Measurements from ENCODE around the gene GAS2.
A peak's percentile ranks its signal among the peaks of the same experiment; 100 is the strongest.

Gene GAS2

DNA sequence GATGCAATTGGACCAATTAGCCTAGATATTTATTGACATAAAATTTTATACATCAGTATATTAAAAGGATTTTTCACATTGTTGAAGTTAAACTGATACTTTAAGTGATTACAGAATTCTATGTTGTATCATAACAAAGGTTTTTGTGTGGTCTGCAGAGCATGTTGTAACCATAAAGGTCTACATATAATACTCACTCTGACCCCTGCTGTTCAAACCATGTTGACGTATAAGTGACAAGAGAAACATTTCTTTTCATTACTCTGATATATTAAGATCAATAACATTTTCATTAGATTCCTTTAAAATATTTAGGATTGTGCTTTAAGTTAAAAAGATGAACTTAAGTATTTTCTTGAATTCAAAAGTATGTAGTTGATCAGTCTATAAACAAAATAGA, 63.9 kb downstream of the GAS2 start:
- peak; percentile 47 for DNase-seq

DNA sequence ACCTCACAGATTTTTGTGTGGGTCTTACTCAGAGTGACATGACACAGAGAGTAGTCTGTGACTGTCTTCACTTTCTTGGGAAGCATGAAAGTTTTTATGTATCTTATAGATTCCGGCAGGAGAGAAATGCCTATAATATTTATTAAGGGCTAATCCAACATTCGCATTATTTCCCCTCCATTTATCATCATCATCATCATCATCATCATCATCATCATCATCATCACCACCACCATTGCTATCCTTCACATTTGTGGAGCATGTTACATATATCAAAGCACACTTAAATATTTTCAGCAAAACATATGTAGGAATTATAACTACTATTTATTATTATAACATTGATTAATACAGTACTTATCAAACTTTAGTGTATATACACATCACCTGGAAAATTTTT, 66.2 kb downstream of the GAS2 start:
- DNase-seq, result no peak

DNA sequence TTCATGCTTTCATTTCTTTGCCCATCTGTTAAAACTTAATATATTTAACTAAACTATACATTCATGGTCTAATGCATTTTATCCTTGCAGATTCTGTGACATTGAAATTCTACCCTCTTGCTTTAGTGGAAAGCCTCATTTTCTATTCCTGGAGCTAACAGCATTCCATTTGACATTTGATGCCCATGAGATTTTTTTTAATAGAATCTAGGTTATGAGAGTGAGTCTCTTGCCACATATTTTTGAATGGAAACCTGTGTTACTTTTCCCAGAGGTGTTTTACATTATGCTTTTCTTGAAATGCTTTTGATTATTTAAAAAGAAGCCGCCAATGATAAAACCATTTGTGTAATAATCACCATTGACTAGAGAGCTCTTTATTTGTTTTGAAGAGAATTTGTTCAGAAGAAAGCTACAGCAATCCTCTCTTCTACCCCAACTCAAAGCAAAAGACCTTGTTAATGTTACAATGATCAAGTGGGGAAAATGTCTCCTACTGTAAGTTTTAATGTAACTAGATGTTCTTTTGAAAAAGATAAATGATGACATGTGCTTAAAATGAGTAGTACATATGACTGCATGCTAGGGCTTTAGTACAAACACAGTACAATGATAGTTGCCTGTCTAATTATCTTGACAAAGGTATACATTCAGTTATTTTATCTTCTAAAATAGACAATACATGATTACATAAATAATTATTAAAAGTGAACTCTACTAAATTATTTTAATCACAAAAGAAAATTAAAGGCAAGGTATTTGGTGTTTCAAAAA, 67.3 kb downstream of the GAS2 start:
- DNase-seq, result no peak

DNA sequence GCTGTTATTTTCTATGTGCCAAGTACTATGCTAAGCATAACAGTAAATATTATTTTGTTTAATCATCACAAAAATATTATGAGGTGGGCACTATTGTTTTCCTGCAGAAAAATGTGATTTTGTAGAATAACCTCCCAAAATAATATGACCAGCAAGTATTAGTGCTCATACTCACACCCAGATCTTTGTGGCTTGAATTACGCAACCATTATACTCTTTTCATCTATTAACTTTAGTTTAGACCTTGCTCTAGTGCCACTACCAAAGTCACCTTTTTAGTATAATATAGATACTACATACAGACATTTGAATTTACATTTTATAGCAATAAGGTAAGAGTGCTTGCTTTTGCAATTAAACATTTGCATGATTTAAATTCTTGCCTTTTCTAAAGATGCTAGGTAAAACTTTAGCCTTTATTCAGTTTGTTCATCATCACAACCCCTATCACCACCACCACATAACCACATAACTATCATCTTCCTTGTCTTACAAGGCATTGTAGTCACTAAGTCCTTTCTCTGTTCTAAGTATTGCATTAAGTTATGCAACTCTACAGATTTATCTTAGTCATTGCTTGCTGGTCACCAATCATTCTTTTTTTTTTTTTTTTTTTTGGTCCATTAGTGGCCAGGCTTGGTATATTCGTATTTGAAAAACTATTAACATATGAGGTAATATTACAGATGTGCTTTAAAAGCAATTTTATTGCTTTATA, 68.4 kb downstream of the GAS2 start:
- no peak for DNase-seq

DNA sequence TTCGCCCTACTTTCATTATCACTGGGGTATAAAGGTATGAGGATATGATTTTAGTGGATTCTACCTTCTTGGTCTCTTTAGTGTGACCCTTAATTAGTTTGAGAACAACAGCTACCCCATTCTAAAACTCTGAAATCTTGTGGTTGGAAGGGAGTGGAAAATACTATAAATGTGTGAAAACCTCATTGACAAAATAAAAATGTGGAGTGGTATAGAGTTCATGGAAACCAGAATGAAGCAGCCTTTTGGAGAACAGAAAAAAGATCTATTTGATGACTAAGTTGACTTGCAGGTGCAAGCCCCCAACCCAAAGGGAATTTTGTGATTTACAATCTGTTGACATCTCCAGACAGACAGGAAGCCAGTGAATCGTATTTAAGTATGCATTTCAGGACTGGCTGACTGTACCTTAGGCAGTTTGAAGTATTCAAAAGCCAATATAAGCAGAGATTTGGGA, 75.8 kb downstream of the GAS2 start:
- no peak for DNase-seq

DNA sequence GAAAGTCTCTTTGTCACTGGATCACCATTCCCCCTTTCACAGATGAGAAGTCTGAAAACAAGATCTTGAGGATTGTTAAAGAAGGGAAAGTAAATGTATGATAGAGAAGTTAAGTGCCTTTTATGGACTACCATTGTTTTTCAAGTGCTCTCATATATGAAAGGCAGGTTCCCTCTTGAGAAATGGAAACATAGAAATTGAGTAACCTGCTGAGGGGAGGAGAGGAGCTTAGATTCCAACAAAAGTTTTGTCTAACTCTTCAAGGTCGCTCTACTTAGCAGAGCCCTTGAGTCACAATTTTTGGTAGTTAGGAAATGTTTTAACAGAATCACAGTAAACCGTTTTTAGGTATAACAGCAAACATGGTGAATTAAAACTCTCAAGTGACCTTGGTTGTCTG, 83.1 kb downstream of the GAS2 start:
- DNase-seq, result no peak

DNA sequence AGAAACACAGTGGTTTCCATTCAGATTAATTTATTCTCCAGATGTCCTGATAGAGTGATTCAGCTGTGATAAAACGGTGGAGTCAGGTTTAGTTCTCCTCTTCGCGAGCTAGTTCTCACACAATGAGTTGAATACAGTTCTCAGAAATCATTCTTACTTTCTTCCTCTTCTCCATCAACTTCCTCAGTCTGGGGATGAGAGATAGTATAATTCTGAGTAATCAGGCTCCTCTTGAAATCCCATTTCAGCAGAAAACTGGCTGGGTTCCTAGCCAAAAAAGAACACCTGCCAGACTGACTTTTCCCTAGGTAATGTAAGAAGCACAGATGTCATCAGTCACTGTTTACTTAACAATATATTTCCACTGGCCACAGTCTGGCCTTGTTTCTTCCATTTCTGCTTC, 86.5 kb downstream of the GAS2 start:
- no peak for DNase-seq

DNA sequence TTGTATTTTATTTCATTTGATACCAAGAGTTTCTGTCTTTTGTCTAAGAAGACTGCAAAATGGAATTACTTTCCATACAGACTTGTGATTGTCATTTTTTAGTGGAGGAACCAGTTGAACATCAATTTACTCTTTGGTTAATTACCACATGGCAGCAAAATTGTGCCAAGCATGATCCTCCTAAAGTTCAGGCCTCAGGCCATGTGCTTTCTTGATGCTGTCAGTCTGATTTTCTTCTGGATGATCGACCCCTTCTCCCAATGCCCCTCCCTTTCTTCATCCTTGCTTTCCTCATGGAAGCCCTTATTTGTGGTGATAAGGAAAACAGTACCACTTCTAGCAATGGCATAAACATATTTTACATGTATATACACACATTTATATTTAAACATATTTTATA, 87.0 kb downstream of the GAS2 start:
- no peak for DNase-seq

DNA sequence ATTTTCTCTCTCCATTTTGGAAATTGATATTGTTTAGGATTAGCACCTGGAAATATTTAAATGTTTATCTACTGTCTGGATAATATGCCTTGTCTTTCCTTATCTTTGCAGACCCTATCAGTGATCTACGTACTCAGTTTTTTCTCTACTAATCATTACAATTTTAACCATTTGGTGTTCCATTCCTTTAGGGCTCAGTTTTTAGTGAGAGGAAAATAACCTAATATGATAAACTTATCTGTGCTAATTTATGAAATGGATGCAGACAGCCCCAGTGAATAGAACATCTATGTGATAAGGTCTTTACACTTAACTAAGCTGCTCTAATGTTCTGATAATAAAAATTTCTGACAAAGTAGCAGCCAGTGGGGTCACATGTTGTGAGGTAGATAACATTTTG, 94.7 kb downstream of the GAS2 start:
- DNase-seq, result no peak

DNA sequence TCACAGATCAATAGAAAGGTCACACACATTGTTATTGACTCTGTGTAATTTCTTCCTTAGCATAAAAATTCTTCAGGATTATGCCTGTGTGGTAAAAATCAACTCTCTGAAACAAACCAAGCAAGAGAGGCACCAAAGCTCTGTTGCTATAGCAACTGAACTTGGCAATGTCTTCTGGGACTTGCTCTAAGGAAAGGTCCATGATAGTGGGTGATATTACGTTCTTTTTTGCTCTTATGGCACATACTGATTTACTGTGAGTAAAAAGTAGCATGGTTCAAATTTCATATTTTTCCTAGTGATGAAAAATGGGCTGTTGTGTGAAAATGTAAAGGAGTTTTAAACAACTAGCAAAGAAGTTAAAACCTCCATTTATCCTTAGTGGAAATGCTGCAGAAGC, 96.8 kb downstream of the GAS2 start:
- DNase-seq, result no peak

DNA sequence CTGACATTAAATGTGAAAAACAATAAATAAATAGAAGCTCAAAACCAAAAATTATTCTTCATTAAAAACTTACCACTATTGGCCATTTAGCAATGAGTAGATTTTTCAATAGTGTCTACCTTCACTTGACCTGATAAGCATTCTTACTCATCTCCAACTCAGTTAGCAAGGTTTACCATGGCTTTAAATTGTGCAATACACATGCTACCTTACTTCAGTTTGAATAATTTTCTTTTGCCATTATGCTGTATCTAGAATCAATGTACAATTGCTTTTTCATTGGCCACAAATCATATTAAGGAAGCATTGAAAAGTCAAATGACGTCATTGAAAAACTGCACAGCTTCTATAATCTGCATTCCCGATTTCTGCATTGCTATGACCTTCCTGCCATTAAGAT, 98.3 kb downstream of the GAS2 start:
- no peak for DNase-seq

DNA sequence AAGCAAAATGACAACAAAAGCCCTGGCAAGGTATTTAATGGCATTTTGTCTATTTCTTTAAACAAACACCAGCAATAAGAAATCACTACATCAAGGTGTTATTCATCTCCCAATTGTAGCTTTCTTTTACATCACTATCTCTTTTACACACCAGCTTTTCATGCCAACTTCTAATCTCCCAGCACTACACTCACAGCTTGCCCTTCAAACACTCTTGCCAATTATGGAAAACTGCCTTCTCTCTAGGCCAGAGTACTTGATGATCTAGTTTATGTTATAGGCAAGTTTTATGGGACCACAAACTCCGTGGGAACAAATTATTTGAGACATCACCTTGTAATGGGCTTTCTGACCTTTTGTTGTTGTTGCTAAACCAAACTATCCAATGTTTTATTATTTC, 101.9 kb downstream of the GAS2 start:
- no peak for DNase-seq

DNA sequence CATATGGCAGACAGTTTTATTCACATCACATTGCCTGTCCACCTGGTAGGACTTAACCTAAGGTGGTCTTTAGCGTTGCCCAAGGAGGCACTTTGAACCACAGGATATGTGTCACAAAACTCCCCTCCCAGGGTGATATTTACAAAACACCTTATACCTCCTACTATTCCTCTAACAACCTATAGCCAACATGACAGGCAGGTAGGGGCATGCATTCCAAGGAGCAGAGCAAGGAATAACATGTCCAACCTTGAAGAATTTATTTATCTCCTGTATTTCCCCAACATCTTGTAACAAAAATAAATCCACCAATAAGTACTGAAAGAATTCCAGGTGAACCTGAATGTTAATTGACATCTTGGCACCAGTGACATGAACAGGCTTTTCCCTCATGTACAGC, 102.7 kb downstream of the GAS2 start:
- DNase-seq, result no peak

DNA sequence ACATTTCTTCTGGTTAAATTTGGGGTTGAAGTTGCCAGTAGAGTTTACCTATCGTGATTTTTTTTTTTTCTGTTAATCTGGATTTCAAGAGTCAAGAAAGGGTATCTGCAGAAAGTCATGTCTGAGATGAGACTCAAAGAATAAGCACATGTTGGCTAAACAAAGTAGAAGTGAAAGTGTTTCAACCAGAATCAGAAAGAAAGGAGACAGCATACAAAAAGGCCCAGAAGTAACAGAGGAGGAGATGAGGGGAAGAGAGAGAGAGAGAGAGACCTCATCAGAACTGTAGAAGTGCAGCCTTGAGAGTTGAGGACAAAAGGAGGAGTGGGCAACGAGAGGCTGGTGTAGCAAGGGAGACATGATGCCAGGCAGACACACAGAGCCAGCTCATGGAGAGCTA, 108.3 kb downstream of the GAS2 start:
- no peak for DNase-seq

DNA sequence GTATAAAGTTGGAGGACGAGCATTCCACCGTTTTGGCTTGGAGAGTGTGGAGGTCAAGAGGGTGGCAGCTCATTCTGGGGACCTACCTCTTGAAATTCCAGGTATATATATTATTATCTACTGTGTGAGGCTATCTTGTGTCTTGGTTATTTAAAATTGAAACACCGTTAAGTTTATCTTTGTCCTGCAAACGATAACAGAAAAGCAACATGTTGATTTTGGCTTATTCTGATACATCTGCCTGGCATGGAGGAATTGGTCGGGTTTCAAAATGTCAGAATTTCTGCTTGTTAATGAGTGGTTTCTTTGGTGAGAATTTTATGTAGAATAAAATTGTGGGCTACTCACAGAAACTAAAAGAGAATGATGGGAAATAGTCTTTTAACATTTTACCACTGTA, 108.8 kb downstream of the GAS2 start:
- DNase-seq, result no peak

DNA sequence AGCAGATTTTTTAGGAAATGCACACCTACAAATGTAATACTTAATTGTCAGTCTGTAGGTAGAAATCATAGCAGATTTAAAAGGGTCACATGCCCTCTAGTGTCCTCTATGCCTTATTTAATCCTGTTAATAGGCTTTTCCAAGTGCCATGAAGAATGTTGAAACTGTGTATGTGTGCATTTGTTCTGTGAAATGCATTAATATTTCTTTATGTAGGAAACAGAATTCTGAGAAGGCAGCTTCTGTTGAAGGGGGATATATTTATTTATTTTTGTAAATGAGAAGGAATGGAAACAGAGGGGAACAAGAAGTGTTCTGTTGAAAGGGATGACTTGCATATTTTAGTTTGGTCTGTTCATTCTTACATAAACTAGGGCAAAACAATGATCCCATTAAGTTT, 112.2 kb downstream of the GAS2 start:
- DNase-seq, result peak; percentile 38

DNA sequence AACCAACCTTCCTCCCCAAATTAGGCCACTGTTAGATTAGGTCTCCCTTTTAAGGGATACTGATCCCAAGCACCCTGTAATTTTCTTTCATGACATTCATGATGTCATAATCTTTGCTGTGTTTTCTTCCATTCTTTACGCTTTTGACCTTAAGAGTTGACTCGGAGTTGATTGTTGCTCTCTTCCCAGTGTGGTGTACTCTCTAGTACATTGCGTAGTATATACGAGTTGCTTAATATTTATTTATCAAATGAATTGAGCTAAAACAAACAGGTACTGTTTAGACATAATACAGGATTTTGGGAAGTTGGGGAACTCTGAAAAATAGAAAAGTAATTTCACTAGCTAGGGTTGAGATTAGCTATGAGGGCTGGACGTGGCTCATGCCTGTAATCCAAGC, 113.4 kb downstream of the GAS2 start:
- DNase-seq, result no peak

DNA sequence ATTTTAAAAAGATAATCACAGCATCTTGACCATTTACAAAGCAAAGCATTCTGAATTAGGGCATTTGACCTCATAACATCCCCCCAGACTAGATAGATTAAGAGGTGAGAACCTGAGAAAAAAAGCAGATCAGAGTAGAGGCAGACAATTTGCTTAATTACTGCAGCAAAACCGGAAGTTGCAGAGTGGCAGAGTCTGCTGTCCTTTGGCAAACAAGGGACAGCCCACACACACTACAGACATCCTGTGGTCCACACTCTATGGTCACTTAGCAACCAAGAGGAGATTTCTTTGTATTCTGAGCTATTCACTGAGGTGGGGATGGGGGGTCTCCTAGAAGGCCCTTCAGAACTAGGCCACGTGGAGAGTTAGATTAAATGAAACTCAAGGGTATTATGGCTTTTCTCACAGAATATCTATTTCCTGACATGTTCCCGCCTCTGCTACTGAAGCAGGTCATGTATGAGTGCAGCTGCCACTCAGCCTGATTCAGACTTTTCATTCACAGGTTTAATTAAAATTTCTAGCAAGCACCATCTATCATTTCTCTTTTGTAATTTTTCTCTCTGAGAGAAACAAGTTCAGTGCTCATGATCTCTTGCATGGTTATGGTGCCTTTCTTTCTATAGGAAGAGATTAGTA, 114.7 kb downstream of the GAS2 start:
- no peak for DNase-seq

DNA sequence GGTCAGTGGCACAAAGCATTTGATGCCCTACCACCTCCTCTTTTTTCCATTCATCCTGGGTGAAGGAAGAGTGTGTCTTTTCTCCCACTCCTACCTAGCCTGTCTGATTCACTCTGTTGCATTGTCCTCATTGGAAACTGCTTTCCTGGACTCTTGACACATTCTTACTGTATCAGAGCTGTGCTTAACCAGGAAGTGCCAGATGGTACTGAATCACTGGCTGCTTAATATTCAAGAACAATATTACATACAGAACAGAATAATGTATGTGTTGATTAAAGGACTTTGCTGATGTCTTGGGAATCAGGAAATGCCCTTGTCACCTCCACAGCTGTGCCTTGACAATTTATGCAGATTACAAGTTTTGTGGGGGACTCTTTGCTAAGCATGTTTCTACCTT, 118.8 kb downstream of the GAS2 start:
- DNase-seq, result no peak

DNA sequence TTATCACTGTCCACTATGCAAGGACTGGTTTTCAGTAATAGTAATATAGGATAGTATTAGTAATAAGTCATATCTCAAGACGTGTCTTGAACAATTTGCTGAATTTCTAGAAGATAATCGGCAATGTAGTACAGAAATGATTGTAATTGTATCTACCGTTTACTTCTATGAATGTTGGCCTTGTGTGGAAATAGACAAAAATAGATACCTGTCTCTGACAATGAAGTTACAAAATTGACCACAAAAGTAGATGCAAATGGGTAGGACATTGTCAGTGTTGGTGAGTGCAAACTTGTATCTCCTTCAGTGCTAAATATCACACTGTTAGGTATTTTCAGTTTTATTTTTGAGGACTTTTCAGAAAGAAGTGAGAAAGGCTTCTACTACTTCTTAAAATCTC, 120.1 kb downstream of the GAS2 start:
- no peak for DNase-seq

DNA sequence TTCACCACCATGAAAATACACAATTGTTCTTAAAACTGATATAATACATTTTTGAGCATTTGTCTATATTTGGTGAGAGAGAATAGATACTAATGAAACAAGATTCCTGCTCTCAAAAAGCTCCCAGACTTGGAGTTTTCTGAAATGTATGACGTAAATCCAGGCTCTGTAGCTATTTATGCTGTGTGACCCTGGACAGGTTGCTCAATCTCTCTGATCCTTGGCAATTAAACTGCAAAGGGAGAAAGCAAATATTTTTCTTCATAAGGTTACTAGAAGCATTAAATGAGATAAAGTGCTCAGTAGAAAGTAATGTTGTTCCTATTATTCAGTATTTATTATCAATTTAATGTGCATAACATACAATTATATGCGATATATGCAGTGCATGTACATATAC, 120.6 kb downstream of the GAS2 start:
- DNase-seq, result no peak

DNA sequence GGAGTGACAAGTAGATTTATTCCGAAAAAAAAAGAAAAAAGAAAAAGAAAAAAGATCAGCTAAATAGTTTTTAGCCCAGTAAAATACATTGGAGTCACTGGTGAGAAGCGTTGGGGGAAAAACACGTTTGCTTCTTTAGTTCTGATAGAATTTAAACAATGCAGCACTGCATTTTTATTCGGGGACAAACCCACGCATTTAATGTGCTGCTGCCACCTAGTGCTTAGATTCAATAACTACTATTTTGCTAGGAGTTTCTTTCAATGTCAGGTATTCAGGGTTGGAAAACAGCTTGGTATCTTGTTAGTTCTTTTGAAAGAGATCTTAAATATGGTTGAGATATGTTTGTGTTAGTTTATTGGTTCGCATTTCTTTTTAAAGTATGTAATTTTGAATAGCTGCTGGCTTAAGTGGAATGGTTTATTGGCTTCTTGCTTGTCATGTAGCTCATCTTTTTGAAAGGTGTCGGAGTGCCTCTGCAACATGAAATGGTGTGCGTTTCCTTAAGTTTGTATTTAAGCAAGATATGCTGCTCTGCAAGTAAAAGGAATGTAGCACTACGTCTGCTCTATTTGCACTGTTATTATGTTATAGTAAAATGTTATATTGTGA, 121.2 kb downstream of the GAS2 start:
- peak; percentile 59 for DNase-seq

DNA sequence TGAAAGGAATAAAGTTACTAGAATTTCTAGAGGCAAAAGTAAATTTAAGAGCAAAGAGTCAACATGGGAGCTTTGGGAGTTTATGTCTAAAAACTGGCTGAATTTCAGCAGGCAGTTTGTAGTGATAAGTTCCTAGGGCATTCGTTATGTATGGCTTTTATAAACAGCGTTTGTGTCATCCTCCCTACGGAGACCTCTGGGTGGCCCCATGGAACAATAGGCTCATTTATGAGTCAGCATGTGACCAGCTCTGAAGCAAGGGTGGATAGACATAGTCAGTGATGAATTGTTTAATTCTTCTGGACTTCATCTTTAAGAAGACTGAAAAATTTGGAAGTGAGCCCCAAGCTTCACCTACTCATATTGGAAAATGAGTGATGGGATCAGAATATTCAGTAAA, 126.1 kb downstream of the GAS2 start:
- DNase-seq, result peak; percentile 64

DNA sequence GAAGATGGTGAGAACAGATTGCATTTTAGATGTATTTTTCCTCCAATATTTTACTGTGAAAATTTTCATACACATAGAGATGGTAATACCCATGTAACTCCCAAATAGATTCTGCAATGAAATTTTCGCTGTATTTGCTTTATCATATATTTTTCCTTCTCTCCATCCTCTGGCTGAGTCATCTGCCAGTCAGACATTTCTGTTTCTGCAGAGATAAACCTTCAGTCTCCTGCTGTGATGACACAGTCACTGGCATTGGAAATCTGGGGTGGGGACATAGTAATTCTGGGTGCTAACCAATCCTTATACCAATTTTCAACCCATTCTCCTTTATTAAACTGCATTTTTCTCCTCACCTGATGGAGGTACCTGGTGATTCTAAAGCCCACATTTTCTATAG, 129.5 kb downstream of the GAS2 start:
- no peak for DNase-seq

All from NCI-H526 treated with DMSO at 0.1 percent for 48 hours (cell line).